HepG2 (cell line): ENCODE results near the gene NIN. TPM values are rescaled to one million over a fixed set of nuclear protein-coding genes. Genes with fewer than 3 reads are reported as not detected.

Experiments used
- ATAC-seq: fragments of 200-7000 bp; cut with Tn5 transposase; 3 replicates; pipeline ENCODE4 v1.9.1; 2020; ENCODE audit warnings: mild to moderate bottlenecking, moderate library complexity
- BruUV-seq: library from RNA; stranded (reverse); fragments of 400-500 nt; replicated peaks from 2 replicates; lab custom pipeline; 2021; lab: Mats Ljungman, UMichigan
- CTCF ChIA-PET: fragments of 300-600 bp; formaldehyde crosslinking; extraction: SDS; loops from one replicate; lab custom pipeline; 2021; ENCODE audit warnings: low total read pairs, inconsistent platforms, low intra/inter-chr PET ratio; lab: Yijun Ruan, JAX
- POLR2A ChIA-PET: fragments of 350-600 bp; sonication (Branson Sonifier 250); formaldehyde crosslinking; loops from one replicate; lab custom pipeline; 2020; ENCODE audit warnings: antibody characterized with exemption, inconsistent platforms; lab: Yijun Ruan, JAX
- DNase-seq: peaks from one replicate; pipeline ENCODE4 v3.0.0-alpha.2; 2015; ENCODE audit warnings: low spot score
- FAIRE-seq: peaks from 3 replicates; lab custom pipeline; 2011; peaks lifted over from hg19 to GRCh38; lab: Jason Lieb, UNC
- H2AFZ ChIP-seq: one replicate; pipeline ENCODE4 v1.6.1; 2011; ENCODE audit warnings: low read length, inconsistent platforms
- H3K27ac ChIP-seq: fragments of 300-600 bp; 3 replicates; pipeline ENCODE4 v1.8.0; 2011; ENCODE audit warnings: mixed run types, mild to moderate bottlenecking, mixed read lengths, low read length, inconsistent platforms; ENCODE audit not compliant: insufficient read depth; ENCODE audit errors: extremely low read length
- H3K27me3 ChIP-seq, 2 experiments: fragments of 200-600 bp in 1 of 2; 2 replicates in 1 of 2; 3 replicates in 1 of 2; pipeline versions ENCODE4 v1.6.0 to v1.8.0; 2011; ENCODE audit warnings: low read length in 2 of 2, mild to moderate bottlenecking in 2 of 2, moderate library complexity in 2 of 2, inconsistent platforms in 1 of 2; ENCODE audit not compliant: insufficient read depth in 2 of 2, control insufficient read depth in 1 of 2
- H3K36me3 ChIP-seq, 2 experiments: fragments of 200-600 bp in 1 of 2; replicated peaks in 1 of 2; 2 replicates in 1 of 2; 3 replicates in 1 of 2; pipeline versions ENCODE4 v1.5.1 to v1.8.0; 2011; ENCODE audit warnings: low read length in 2 of 2, inconsistent platforms in 1 of 2; ENCODE audit not compliant: insufficient read depth in 2 of 2, control insufficient read depth in 1 of 2
- H3K4me1 ChIP-seq: 2 replicates; pipeline ENCODE4 v1.5.1; 2012; ENCODE audit warnings: low read length, inconsistent platforms; ENCODE audit not compliant: insufficient read depth
- H3K4me2 ChIP-seq: 2 replicates; pipeline ENCODE4 v1.6.0; 2011; ENCODE audit warnings: low read depth, low read length, inconsistent platforms
- H3K4me3 ChIP-seq, 3 experiments: fragments of 200-600 bp in 1 of 3; sonication (generic), shearing (Covaris generic) in 1 of 3; replicated peaks in 1 of 3; 2 replicates each; pipeline ENCODE4 v1.5.1; 2011 to 2016; ENCODE audit warnings: low read length in 3 of 3, inconsistent platforms in 2 of 3, low read depth in 2 of 3, mild to moderate bottlenecking in 2 of 3, control low read depth in 1 of 3, mixed read lengths in 1 of 3; ENCODE audit not compliant: insufficient read depth in 1 of 3
- H3K79me2 ChIP-seq: one replicate; pipeline ENCODE4 v1.6.1; 2011; ENCODE audit warnings: low read length, inconsistent platforms; ENCODE audit not compliant: insufficient read depth
- H3K9ac ChIP-seq: 2 replicates; pipeline ENCODE4 v1.6.0; 2011; ENCODE audit warnings: mild to moderate bottlenecking, low read depth, low read length, inconsistent platforms; ENCODE audit not compliant: insufficient read depth
- H3K9me3 ChIP-seq: 2 replicates; pipeline ENCODE4 v1.5.1; 2012; ENCODE audit warnings: mild to moderate bottlenecking, low read length
- H4K20me1 ChIP-seq: 2 replicates; pipeline ENCODE4 v1.6.0; 2011; ENCODE audit warnings: inconsistent platforms, mild to moderate bottlenecking, low read length, moderate library complexity; ENCODE audit not compliant: insufficient read depth
- E2F2 ChIP-seq: sonication (generic); formaldehyde crosslinking; IDR thresholded peaks from 2 replicates; pipeline ENCODE4 v1.4.0; 2020; ENCODE audit warnings: missing genetic modification reagents, borderline replicate concordance
- IRX3 ChIP-seq: sonication (generic); formaldehyde crosslinking; IDR thresholded peaks from 2 replicates; pipeline ENCODE4 v1.8.1; 2023; ENCODE audit warnings: mild to moderate bottlenecking, low read depth, missing genetic modification reagents, borderline replicate concordance
- KAT2B ChIP-seq: fragments of 150-350 bp; IDR thresholded peaks from 2 replicates; pipeline ENCODE4 v1.6.1; 2014; ENCODE audit warnings: low read depth, low read length, borderline replicate concordance
- MTA3 ChIP-seq: sonication (generic); formaldehyde crosslinking; IDR thresholded peaks from 2 replicates; pipeline ENCODE4 v1.4.0; 2020; ENCODE audit warnings: missing genetic modification reagents
- NCOA1 ChIP-seq: sonication (generic); formaldehyde crosslinking; IDR thresholded peaks from 2 replicates; pipeline ENCODE4 v1.9.0; 2021; ENCODE audit warnings: missing genetic modification reagents
- NKX3-1 ChIP-seq: sonication (generic); formaldehyde crosslinking; IDR thresholded peaks from 2 replicates; pipeline ENCODE4 v1.5.0; 2020; ENCODE audit warnings: missing genetic modification reagents
- RFX3 ChIP-seq: IDR thresholded peaks from 2 replicates; pipeline ENCODE4 v1.6.1; 2016; ENCODE audit warnings: missing biosample characterization, missing genetic modification reagents
- SNAI1 ChIP-seq: sonication (generic); formaldehyde crosslinking; IDR thresholded peaks from 2 replicates; pipeline ENCODE4 v1.5.0; 2020; ENCODE audit warnings: mild to moderate bottlenecking, missing genetic modification reagents, borderline replicate concordance
- SRF ChIP-seq: IDR thresholded peaks from 2 replicates; pipeline ENCODE4 v1.6.1; 2011; ENCODE audit warnings: mild to moderate bottlenecking, low read depth, low read length, moderate library complexity
- TCF7 ChIP-seq: sonication (generic); IDR thresholded peaks from 2 replicates; pipeline ENCODE4 v1.6.1; 2016; ENCODE audit warnings: antibody characterized with exemption, low read depth
- ZBTB21 ChIP-seq: sonication (generic); formaldehyde crosslinking; IDR thresholded peaks from 2 replicates; pipeline ENCODE4 v1.4.0; 2020; ENCODE audit warnings: missing genetic modification reagents
- ZFYVE20 ChIP-seq: sonication (generic); formaldehyde crosslinking; IDR thresholded peaks from 2 replicates; pipeline ENCODE4 v1.8.0; 2023; ENCODE audit warnings: low read depth, mild to moderate bottlenecking, moderate library complexity, missing genetic modification reagents, borderline replicate concordance
- ZNF567 ChIP-seq: sonication (generic); formaldehyde crosslinking; IDR thresholded peaks from 2 replicates; pipeline ENCODE4 v1.8.1; 2023; ENCODE audit warnings: mild to moderate bottlenecking, missing genetic modification reagents, borderline replicate concordance
- ZNF607 ChIP-seq: sonication (generic); formaldehyde crosslinking; IDR thresholded peaks from 2 replicates; pipeline ENCODE4 v1.5.1; 2020; ENCODE audit warnings: missing genetic modification reagents, mild to moderate bottlenecking, borderline replicate concordance
- ZNF7 ChIP-seq: IDR thresholded peaks from 2 replicates; pipeline ENCODE4 v1.6.1; 2016; ENCODE audit warnings: missing biosample characterization, missing genetic modification reagents
- ZNF746 ChIP-seq: sonication (generic); formaldehyde crosslinking; IDR thresholded peaks from 2 replicates; pipeline ENCODE4 v1.8.0; 2022; ENCODE audit warnings: mild to moderate bottlenecking, missing genetic modification reagents
- ZNF75D ChIP-seq: sonication (generic); formaldehyde crosslinking; IDR thresholded peaks from 2 replicates; pipeline ENCODE4 v1.8.1; 2023; ENCODE audit warnings: missing genetic modification reagents, mild to moderate bottlenecking, borderline replicate concordance
- ZNF792 ChIP-seq: IDR thresholded peaks from 2 replicates; pipeline ENCODE4 v1.6.1; 2016
- WGBS: methylation state at CpG from one replicate; pipeline ENCODE4 v1.1.6; 2017; ENCODE audit warnings: low lambda C conversion rate; 5-methylcytosine and 5-hydroxymethylcytosine counted together
- in situ Hi-C: cut with HindIII; loops from 2 replicates; pipeline ENCODE4 v1.10.0; 2017; ENCODE audit warnings: low pct_unique_long_range_greater_than_20kb; ENCODE audit not compliant: extremely low pct_ligation_motif_present
- intact Hi-C: fragments of 100-400 bp; cut with micrococcal nuclease; formaldehyde crosslinking; loops from one replicate; pipeline ENCODE4 v1.10.0; 2022; ENCODE audit not compliant: unreplicated experiment
- polyA plus RNA-seq, 8 experiments: library from polyadenylated mRNA; depleted of rRNA in 3 of 8; stranded (reverse) in 7 of 8; unstranded in 1 of 8; fragments of >200 nt; fragmentation: Illumina TruSeq in 4 of 8; extraction: Trizol in 4 of 8; gene quantifications; 2 replicates each; pipeline versions ENCODE4 v1.2.1 to v1.2.3, GENCODE V29; 2011 to 2016; ENCODE audit warnings: low read depth in 4 of 8, missing spikeins in 1 of 8, mixed read lengths in 1 of 8; ENCODE audit not compliant: insufficient read depth in 1 of 8
- total RNA-seq, 5 experiments: library from RNA; depleted of rRNA; stranded (reverse); fragments of >200 nt; fragmentation: Illumina TruSeq; extraction: Trizol; gene quantifications; 2 replicates each; pipeline ENCODE4 v1.2.3, GENCODE V29; 2016; ENCODE audit warnings: low read depth in 1 of 5
- TF ChIP-seq, protein P1 (sequence below): sonication (generic); formaldehyde crosslinking; IDR thresholded peaks from 2 replicates; pipeline ENCODE4 v1.5.0; 2020; ENCODE audit warnings: missing genetic modification reagents
- TF ChIP-seq, protein P2 (sequence below): sonication (generic); formaldehyde crosslinking; IDR thresholded peaks from 2 replicates; pipeline ENCODE4 v1.5.0; 2020; ENCODE audit warnings: missing genetic modification reagents, mild to moderate bottlenecking, borderline replicate concordance
- TF ChIP-seq, protein P3 (sequence below): sonication (generic); formaldehyde crosslinking; IDR thresholded peaks from 2 replicates; pipeline ENCODE4 v1.9.0; 2021; ENCODE audit warnings: missing genetic modification reagents, borderline replicate concordance

Gene NIN
- total and polyA plus RNA-seq, 2 of the 13 experiments (the other 11 are each of a cell fraction or from before 2014, with no cell fraction given) = 2.8 to 9.7 TPM

GRCh38 chr14:50768680-50769079 is 62.3 kb downstream of the NIN start (continued):
- TF ChIP-seq, protein P1, sequence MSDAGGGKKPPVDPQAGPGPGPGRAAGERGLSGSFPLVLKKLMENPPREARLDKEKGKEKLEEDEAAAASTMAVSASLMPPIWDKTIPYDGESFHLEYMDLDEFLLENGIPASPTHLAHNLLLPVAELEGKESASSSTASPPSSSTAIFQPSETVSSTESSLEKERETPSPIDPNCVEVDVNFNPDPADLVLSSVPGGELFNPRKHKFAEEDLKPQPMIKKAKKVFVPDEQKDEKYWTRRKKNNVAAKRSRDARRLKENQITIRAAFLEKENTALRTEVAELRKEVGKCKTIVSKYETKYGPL (CRISPR knock-in tag) = no peak
- TF ChIP-seq E2F2 = no peak
- TF ChIP-seq NCOA1 (CRISPR knock-in tag) = no peak
- no peak for TF ChIP-seq TCF7
- TF ChIP-seq ZNF7 (CRISPR knock-in tag) = no peak
- TF ChIP-seq KAT2B = no peak
- no peak for TF ChIP-seq IRX3 (CRISPR knock-in tag)
- no peak for TF ChIP-seq NKX3-1 (CRISPR knock-in tag)
- TF ChIP-seq, protein P2, sequence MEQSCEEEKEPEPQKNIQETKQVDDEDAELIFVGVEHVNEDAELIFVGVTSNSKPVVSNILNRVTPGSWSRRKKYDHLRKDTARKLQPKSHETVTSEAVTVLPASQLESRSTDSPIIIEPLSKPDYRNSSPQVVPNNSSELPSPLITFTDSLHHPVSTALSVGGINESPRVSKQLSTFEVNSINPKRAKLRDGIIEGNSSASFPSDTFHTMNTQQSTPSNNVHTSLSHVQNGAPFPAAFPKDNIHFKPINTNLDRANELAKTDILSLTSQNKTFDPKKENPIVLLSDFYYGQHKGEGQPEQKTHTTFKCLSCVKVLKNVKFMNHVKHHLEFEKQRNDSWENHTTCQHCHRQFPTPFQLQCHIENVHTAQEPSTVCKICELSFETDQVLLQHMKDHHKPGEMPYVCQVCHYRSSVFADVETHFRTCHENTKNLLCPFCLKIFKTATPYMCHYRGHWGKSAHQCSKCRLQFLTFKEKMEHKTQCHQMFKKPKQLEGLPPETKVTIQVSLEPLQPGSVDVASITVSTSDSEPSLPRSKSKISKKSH (CRISPR knock-in tag) = no peak
- TF ChIP-seq, all 625 proteins: peak for 0

DNA sequence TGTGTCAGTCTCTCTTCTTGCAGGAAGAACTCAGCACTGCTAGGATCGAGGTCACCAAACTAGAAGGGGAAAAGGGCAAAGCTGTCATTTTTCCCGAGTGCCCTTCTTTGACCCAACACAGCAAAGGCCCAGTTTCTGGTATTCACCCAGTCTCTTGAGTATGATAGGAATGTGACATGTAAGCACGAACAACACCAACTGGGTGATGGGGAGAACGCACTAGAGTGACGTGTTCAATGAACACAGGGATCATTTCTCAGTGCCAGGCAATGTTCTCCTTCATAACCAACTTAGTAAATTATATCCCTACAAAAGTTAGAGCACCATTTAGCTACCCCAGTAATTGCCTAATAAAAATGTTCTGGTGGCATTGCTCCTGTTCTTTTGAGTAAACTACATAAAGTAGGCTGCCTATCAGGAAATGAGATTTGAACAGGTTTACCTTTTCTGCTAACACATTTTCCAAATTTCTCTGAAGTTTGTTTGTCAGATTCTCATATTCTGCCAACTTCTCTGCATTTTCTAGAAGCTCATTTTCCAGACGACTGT is 64.5 kb downstream of the NIN start:
- H4K20me1 ChIP-seq = no peaks in the 10 kb centered on the region
- H3K4me3 ChIP-seq = no peak overlapping the region
- no peak for DNase-seq
- no TSS peak for BruUV-seq
- H3K79me2 ChIP-seq = no peaks in the 10 kb centered on the region
- H2AFZ ChIP-seq = no peak overlapping the region
- ChIA-PET CTCF (no interaction called here), POLR2A (no interaction called here)
- no peak overlapping the region for H3K9ac ChIP-seq
- in situ Hi-C loops = no loop called here
- intact Hi-C loops = no loop called here
- H3K27ac ChIP-seq = no peak overlapping the region
- no peak overlapping the region for H3K4me2 ChIP-seq
- peaks cover 13 to 35% of the 10 kb centered on the region in 2 experiments; a peak in 4 of 5 replicates for H3K36me3 ChIP-seq
- no peaks in the 10 kb centered on the region for H3K9me3 ChIP-seq
- no peak for ATAC-seq
- FAIRE-seq = no peak
- H3K4me1 ChIP-seq = no peaks in the 10 kb centered on the region
- H3K27me3 ChIP-seq = no peaks in the 10 kb centered on the region; a peak in 1 of 5 replicates
- 85% methylated on average over 6 of the region's 6 CpGs for WGBS
- TF ChIP-seq, protein P3, sequence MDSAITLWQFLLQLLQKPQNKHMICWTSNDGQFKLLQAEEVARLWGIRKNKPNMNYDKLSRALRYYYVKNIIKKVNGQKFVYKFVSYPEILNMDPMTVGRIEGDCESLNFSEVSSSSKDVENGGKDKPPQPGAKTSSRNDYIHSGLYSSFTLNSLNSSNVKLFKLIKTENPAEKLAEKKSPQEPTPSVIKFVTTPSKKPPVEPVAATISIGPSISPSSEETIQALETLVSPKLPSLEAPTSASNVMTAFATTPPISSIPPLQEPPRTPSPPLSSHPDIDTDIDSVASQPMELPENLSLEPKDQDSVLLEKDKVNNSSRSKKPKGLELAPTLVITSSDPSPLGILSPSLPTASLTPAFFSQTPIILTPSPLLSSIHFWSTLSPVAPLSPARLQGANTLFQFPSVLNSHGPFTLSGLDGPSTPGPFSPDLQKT = no peak
- TF ChIP-seq ZNF607 (CRISPR knock-in tag) (no peak), ZNF7 (CRISPR knock-in tag) (no peak), ZFYVE20 (no peak), ZNF746 (CRISPR knock-in tag) (no peak), SNAI1 (CRISPR knock-in tag) (no peak), ZNF75D (CRISPR knock-in tag) (no peak), ZNF792 (no peak), ZBTB21 (CRISPR knock-in tag) (no peak), SRF (no peak), RFX3 (no peak), MTA3 (CRISPR knock-in tag) (no peak), ZNF567 (CRISPR knock-in tag) (no peak)
